Measurements from ENCODE around the gene DBT. TPM values are rescaled to one million over a fixed set of nuclear protein-coding genes. Genes with fewer than 3 reads are reported as not detected.

The DBT gene
- polyA plus RNA-seq, 1 of the 3 experiments (the other 2 are of a cell fraction), result 2.0 TPM

DNA sequence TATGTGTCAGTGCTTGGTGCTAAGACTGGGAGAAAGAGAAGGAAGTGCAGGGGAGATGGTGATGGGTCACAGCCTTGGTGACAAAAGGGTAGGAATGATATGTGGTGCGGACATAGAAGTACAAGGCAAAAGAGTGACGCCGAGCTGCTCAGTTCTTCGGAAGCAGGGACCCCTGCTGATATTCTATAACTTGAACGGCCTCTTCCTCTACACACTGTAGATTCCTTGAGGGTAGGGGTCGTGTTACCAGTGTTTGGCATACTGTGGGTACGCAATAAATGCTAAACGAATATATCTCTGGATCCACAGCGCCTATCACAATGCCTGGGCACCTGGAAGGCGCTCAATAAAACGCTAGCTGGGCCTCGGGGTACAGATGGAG is 488 bp downstream of the DBT start (continued):
- no peak for TF ChIP-seq TEAD4 (IDR thresholded peaks at IDR 0.05; ENCODE audit: borderline replicate concordance, insufficient read depth)
- TF ChIP-seq, protein P1, sequence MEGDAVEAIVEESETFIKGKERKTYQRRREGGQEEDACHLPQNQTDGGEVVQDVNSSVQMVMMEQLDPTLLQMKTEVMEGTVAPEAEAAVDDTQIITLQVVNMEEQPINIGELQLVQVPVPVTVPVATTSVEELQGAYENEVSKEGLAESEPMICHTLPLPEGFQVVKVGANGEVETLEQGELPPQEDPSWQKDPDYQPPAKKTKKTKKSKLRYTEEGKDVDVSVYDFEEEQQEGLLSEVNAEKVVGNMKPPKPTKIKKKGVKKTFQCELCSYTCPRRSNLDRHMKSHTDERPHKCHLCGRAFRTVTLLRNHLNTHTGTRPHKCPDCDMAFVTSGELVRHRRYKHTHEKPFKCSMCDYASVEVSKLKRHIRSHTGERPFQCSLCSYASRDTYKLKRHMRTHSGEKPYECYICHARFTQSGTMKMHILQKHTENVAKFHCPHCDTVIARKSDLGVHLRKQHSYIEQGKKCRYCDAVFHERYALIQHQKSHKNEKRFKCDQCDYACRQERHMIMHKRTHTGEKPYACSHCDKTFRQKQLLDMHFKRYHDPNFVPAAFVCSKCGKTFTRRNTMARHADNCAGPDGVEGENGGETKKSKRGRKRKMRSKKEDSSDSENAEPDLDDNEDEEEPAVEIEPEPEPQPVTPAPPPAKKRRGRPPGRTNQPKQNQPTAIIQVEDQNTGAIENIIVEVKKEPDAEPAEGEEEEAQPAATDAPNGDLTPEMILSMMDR (IDR thresholded peaks at IDR 0.05), result no peak

GRCh38 chr1:100246738-100247137 is 2.9 kb downstream of the DBT start:
- Histone ChIP-seq H3F3A (replicated peaks; ENCODE audit: insufficient read depth) (no peaks in the 10 kb centered on the region), H3K4me2 (no peak overlapping the region), H4K20me1 (ENCODE audit: insufficient read depth) (no peaks in the 10 kb centered on the region), H3K9me2 (no peaks in the 10 kb centered on the region), H3K27ac (ENCODE audit: low read depth in 2 of 2, low read length in 1 of 2) (no peak overlapping the region), H3K9me3 (no peaks in the 10 kb centered on the region), H3K27me3 (ENCODE audit: insufficient read depth) (no peaks in the 10 kb centered on the region), H3K4me1 (ENCODE audit: control insufficient read depth in 1 of 2, insufficient read depth in 2 of 2, low read depth in 1 of 2, low read length in 1 of 2) (peaks cover 8 to 10% of the 10 kb centered on the region in 2 experiments; a peak in 3 of 4 replicates), H3K36me3 (replicated peaks in 1 of 2; ENCODE audit: control insufficient read depth in 1 of 2, insufficient read depth in 2 of 2, low read length in 1 of 2) (peaks cover 0 to 8% of the 10 kb centered on the region in 2 experiments), H3K9ac (no peak overlapping the region), H3K4me3 (ENCODE audit: low read depth in 2 of 2, low read length in 1 of 2) (no peak overlapping the region), H2AFZ (ENCODE audit: low read depth) (no peak overlapping the region), H3K79me2 (ENCODE audit: insufficient read depth) (peaks cover 65% of the 10 kb centered on the region)
- 83% methylated on average over 4 of the region's 4 CpGs for WGBS (ENCODE audit: low lambda C conversion rate)
- DNase-seq, result no peak
- TF ChIP-seq, protein P2, sequence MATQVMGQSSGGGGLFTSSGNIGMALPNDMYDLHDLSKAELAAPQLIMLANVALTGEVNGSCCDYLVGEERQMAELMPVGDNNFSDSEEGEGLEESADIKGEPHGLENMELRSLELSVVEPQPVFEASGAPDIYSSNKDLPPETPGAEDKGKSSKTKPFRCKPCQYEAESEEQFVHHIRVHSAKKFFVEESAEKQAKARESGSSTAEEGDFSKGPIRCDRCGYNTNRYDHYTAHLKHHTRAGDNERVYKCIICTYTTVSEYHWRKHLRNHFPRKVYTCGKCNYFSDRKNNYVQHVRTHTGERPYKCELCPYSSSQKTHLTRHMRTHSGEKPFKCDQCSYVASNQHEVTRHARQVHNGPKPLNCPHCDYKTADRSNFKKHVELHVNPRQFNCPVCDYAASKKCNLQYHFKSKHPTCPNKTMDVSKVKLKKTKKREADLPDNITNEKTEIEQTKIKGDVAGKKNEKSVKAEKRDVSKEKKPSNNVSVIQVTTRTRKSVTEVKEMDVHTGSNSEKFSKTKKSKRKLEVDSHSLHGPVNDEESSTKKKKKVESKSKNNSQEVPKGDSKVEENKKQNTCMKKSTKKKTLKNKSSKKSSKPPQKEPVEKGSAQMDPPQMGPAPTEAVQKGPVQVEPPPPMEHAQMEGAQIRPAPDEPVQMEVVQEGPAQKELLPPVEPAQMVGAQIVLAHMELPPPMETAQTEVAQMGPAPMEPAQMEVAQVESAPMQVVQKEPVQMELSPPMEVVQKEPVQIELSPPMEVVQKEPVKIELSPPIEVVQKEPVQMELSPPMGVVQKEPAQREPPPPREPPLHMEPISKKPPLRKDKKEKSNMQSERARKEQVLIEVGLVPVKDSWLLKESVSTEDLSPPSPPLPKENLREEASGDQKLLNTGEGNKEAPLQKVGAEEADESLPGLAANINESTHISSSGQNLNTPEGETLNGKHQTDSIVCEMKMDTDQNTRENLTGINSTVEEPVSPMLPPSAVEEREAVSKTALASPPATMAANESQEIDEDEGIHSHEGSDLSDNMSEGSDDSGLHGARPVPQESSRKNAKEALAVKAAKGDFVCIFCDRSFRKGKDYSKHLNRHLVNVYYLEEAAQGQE (IDR thresholded peaks at IDR 0.05; ENCODE audit: low read depth, low read length), result no peak
- no peak for TF ChIP-seq CHD2 (IDR thresholded peaks at IDR 0.05; ENCODE audit: low read length, partially characterized antibody)
- TF ChIP-seq EZH2phosphoT487 (IDR thresholded peaks at IDR 0.05; ENCODE audit: borderline replicate concordance, low read depth), result no peak
- TF ChIP-seq NRF1 (IDR thresholded peaks at IDR 0.05; ENCODE audit: low read depth, low read length), result no peak
- TF ChIP-seq PBX3 (IDR thresholded peaks at IDR 0.05), result no peak
- no peak for TF ChIP-seq TAF1 (IDR thresholded peaks at IDR 0.05; ENCODE audit: borderline replicate concordance, low read depth, low read length)
- TF ChIP-seq MAX (IDR thresholded peaks at IDR 0.05; ENCODE audit: low read depth), result no peak
- ChIA-PET POLR2A (no interaction called here), CTCF (no interaction called here)

Data from SK-N-SH (cell line).